Stimulated activated CD8-positive, alpha-beta memory T cell treated with anti-CD3 and anti-CD28 coated beads, Interleukin-7, amount 100 ng/mL, for 24 hours (primary cell): ENCODE data around the gene DAPK3.
"Not testable (repeated sequence)": the region's sequence is repeated elsewhere in the genome, so short reads cannot be mapped to it uniquely, and the experiment has no call there.

Experiments used
- DNase-seq: peaks from one replicate; pipeline ENCODE4 v3.0.0-alpha.2; 2020; ENCODE audit warnings: low read depth

The DAPK3 gene

DNA sequence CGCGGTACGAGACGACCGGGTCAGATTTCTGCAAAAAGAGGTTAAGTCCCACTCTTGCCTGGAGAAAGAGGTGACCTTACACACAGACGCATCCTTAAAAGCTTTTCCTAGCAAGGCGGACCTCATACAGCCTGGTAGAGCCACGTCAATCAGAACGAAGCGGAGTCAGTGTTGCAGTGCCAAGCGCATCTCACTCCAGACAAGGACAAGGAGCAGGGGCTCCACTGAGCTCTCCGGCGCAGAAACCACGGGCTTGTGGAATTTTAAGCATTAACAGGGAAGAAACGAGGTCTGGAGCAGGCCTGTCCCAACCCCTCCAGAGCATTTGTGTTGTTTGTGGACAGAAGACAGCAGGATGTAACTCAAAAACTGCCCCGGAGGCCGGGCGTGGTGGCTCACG lies 7.2 kb upstream of the DAPK3 start:
- DNase-seq = no peak

DNA sequence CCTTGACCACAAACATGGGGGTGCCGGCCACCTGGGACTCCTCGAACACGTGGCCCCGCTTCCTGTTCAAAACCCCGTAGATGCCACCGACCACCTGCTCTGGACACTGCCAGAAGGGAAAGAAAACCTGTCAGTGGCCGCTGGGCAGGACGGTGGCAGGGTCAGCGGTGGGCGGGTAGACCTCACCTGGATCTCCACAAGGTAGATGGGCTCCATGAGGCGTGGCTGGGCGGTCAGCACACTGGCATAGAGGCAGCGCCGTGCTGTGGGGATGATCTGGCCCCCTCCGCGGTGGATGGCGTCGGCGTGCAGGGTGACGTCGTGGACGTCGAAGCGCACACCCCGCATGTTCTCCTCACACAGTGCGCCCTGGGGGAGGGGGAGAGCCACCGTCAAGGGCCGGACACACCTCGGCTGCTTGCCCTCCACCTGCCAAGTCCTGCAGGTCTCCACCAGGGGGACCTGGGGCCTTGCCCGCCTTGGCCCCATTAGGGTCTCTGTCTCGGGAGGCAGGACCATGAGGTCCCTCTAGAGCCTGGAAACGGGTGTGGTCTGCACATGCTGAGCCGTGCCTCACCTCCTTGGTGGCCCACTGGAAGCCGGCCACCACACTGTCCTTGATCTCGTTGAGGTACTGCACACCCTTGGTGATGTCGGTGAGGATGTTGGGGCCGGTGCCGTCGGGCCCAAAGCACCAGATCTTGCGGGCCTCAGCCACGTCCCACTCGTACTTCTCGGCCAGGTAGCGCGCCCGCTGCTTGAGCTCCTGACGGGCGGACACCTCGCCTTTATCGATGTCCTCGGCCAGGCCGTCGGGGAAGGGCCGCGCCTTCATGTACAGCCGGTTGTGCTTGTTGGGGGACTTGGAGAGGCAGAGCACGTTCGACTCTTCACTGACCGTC lies 6.6 kb upstream of the DAPK3 start:
- no peak for DNase-seq

- DNase-seq = no peak
Measured at GRCh38 chr19:3976495-3977241, 5.8 kb upstream of the DAPK3 start.

DNA sequence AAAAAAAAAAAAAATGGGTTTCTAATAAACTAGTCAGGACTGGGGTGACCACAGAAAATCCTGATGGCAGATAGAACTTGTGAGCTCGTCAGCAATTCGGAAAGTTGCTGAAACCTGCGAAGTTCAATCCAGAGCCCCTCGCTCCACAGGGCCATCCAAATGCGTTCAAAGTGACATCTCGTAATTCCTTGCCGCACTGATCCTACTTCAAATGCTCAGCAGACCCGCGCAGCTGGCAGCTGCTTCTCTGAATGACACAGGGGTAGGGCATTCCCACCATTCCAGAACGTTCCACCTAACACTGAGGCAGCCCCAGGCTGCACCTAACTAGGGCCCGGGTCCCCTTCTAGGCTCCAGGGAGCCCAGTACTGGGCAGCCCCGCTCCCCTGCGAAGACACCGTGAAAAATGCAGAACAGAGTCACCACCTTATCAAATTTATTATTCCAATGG lies 4.8 kb upstream of the DAPK3 start:
- DNase-seq = no peak

DNA sequence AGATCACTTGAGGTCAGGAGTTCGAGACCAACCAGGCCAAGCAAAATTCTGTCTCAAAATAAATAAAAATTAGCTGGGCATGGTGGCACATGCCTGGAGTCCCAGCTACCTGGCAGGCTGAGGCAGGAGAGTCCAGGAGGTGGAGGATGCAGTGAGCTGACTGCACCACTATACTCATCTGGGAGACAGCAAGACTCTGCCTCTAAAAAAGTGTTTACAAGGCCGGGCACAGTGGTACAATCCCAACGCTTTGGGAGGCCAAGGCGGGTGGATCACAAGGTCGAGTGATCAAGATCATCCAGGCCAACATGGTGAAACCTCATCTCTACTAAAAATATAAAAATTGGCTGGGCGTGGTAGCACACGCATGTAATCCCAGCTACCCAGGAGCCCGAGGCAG lies 4.2 kb upstream of the DAPK3 start:
- no peak for DNase-seq

DNA sequence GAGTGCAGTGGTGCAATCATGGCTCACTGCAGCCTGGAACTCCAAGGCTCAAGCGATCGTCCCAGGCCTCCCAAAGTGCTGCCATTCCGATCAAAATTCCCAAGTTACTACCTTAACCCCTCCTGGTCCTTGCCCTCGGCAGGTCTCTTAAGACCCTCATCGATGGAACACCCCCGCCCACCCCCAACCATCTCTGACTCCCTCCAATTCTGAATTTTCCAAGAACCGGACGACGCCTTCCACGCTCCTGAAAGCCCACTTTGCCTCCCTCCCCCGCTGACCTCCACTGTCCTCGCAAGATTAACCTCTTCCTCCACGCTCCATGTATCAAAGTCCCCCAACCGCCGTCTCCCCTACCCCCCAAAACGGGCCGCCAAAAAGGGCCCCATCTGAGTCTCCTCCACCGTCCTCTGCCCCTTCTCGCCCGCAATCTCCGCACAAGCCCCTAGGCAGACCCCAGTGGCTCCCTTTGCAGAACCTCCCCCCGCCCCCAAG lies 539 bp downstream of the DAPK3 start:
- DNase-seq = no peak

DNA sequence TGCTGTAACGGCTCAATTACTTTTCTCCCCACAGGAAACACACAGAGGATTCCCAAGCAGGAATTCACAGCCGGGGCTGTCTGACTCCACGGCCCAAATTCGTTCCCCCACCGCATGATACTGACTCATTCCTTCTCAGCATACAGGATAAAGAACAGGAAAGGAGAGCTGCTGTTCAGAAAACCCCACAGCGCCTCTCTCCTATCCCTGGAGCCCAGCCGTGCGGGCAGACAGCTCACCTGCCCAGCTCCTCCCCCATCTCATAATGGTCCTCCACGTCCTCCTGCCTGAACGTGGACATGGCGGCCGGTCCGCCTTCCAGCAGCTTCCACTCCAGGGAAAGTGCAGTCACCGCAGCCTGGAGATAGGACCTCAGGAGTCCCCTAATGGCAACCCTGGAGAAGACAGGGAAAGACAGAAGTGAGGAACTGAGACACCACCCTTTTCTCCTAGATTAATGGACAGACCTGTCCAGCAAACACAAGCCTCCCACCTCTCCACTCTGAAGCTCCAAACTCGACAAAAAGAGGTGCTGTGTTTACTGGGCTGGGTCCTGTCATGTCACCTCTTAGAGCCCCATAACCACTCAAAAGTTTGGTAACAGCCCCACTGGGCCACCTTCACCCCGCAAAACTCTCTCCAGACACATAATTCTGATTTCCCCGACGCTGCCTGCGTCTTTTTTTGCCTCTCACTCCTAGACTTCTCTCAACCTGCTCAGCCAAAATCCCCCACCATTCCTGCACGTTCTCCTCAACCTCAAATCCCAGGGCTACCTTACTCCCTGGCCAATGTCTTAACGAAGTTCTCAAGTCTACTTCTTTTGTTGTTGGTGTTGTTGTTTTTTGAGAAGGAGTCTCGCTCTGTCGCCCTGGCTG lies 1.2 kb downstream of the DAPK3 start:
- DNase-seq = no peak

GRCh38 chr19:3968556-3969434 lies 2.1 kb downstream of the DAPK3 start:
- no peak for DNase-seq

- not testable (repeated sequence) for DNase-seq
Measured at GRCh38 chr19:3967983-3968382, 2.9 kb downstream of the DAPK3 start.

DNA sequence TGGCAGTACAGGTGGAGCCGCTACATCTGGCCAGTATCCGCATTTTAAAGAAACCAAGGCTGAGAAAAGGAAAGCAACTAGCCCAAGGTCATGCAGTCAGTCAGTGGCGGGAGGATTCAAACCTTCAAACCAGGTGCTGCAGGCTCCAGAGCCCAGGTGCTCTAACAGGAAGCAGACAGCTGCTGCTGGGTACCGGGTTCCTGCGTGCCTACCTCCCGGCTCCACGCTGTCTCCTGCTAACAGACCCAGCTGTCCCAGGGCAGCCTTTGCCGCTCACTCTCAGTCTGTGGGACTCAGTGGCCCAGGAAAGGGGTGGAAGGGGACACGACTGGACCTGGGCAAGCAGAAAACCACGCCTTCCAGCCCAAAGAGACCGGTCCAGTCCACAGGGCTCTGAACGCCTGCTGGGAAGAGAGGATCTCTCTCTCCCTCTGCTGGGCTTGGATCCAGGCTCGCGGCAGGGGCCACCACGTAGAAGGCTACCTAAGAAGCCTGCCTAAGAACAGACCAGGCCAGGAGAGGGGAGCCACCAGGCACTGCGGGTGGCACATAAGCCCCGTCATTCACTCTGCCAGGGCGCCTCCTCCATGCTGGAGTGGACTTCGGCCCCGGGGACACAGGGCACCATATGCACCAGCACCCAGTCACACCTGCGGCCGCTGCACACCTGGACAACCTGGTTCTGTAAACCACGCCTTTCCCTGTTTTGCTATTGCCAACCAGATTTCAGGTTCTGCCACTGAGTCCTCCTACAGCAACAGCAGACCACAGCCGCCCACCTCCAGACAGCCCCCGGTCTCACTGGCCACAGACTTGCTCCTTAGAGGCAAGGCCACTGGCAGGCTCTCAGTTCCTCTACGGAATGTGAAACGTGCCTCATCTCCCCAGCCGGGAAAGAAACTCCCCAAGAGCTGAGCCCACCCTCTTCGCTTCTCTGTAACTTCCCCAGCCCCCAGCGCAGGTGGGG lies 4.6 kb downstream of the DAPK3 start:
- DNase-seq = no peak

GRCh38 chr19:3964256-3965194 lies 6.4 kb downstream of the DAPK3 start:
- no peak for DNase-seq

GRCh38 chr19:3963458-3964255 lies 7.2 kb downstream of the DAPK3 start:
- no peak for DNase-seq

GRCh38 chr19:3961007-3961406 lies 9.9 kb downstream of the DAPK3 start:
- DNase-seq = no peak

- DNase-seq = no peak
Measured at GRCh38 chr19:3959766-3960131, 11.2 kb downstream of the DAPK3 start.

DNA sequence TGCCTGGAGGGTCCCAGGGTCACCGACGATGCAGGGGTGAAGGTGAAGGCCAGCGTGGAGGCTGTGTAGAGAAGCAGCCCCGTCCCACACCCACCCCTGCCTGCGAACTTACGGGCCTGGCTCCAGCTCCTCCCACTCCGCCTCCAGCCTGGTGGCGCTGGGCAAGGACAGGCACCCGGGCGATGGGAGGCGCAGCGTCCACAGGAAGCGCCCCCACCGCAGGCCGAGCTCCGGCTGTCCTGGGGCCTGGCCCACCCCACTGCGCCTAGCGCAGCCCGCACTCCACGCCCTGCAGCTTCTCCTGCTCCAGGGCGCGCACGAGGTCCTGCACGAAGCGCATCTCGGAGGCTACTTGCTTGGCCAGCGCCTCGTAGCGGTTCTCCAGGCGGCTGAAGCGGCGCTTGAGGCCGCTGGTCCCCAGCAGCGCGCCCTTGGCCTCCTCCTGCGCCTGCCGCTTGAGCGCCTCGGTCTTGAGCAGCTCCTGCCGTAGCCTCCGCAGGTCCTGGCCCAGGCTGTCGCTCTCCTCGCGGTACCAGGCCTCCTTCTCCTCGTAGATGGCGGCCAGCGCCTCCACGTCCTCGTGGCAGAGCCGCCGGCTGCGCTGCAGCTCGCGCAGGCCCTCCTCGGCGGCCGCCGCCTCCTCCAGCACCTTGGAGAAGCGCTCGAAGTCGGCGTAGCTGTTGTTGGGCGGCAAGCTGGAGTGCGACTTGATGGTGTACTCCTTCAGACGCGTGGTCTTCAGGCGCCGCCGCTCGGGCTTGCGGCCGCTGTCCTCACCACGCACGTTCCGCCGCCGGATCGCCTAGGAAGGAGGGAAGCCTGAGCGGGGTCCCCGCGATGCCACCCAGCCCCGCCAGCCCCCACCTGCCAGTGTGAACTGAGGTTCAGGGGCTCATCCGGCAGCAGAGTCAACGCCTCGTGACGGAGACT lies 11.8 kb downstream of the DAPK3 start:
- no peak for DNase-seq

- no peak for DNase-seq
Measured at GRCh38 chr19:3955688-3956087, 15.2 kb downstream of the DAPK3 start.

- not testable (repeated sequence) for DNase-seq
Measured at GRCh38 chr19:3955276-3955675, 15.6 kb downstream of the DAPK3 start.
